ENCODE measurements around the gene WBP11.
"Not testable (repeated sequence)": the region's sequence is repeated elsewhere in the genome, so short reads cannot be mapped to it uniquely, and the experiment has no call there.

The WBP11 gene

DNA sequence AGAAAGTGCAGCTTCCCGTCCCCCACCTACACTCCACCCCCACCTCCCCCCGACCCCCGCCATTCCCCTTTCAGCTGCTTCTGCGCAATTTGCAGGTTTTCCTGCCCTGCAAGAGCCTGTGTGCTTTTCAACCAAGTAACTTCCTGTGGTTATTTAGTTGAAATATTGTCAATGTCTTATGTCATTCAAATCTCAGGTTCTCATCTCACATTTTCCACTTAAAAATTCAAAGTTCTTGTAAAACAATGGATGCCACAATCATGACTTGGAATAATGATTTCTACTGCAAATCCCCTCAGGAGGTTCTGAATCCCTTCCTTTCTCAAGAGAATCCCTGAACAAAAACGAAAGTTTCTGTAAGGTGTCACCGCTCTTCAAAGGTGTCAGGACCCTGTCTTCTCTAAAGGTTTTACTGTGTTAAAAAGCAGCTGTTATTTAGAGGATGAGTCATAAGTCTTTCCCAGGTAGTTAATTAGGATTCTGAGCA is 31.6 kb downstream of the WBP11 start:
- DNase-seq = peak; percentile 28 to 30

DNA sequence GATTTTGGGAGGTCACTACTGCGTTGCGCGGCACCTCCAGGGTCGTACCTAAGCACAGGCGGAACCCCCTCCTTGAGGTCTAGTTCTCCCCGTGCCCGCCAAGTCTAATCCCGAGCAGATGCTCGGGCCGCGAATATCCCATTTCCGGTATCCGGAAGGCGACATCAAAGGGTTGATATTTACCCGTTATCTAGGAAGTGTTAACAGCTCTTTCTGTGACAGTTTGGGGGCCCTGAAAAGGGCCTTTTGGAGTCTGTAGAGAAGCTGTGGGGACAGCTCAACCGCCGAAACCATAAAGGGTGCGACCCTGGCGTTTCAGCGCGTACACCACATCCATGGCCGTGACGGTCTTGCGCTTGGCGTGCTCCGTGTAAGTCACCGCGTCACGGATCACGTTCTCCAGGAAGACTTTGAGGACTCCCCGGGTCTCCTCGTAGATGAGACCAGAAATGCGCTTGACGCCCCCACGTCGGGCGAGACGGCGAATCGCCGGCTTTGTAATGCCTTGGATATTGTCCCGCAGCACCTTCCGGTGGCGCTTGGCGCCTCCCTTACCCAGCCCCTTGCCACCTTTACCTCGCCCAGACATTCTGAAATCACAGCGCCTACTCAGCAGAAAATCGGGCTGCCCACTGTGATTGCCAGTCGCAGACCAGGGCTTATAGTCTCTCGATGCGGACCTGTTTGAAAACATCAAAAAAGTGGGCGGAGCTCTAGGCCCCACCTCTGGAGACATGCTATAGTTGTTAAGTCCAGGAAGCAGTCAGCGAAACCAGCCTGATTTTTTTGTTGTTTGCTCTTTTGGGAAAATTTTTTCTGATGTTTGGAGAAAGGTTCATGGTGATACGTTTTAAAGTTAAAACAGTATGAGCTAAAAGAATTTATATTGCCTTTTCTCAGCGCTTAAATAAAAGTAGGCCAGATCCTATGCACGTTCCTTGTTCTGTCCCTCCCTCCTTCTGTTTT is 32.5 kb downstream of the WBP11 start:
- peak; percentile 98 for DNase-seq

DNA sequence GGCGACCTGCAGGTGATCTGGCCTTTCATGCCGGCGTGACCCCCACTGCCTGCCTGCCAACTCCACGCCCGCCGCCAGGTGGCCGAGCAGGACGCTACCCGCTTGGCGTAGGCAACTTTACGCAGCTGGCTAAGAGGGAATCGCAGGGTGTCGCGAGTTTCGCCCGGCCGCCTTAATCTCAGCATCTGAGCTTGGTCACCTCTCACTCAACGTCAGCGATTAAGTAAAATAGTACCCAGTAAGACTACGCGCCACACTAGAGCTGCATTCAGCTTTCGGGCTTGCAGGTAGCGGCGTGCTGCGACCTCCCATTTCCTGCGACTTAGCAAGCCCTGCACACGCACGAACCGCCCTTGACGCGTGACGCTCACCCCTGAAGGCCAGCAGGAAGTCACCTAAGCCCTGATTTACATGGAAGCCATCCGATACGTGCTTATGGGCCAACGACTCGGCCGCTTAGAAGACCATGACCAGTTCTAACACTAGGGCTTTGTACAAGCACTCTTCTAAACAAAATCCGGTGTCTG is 33.2 kb downstream of the WBP11 start:
- peak; percentile 93 to 94 for DNase-seq

DNA sequence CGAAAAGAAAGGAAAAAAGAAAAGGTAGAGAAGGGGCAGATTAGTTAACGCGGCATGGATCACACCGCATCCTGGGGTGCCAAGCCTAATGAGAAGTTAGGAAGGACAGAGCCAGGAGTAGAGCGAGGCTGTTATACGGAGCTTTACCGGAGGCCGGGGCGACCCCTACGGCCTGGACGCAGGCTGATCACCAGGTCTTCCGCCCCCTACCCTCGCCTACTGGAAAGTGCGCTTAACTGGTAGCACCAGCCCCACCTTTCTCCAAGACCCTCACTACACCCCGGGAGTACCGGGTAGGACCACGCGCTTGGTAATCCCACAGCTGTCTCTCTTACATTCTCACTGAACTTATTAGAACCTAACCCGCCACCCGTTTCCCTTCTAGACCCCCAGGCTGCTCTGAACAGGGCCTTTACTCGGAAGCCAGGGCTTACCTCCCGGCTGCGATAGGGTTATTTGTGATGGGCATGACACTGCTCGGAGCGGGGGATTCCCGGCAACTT is 33.8 kb downstream of the WBP11 start:
- DNase-seq = no peak

DNA sequence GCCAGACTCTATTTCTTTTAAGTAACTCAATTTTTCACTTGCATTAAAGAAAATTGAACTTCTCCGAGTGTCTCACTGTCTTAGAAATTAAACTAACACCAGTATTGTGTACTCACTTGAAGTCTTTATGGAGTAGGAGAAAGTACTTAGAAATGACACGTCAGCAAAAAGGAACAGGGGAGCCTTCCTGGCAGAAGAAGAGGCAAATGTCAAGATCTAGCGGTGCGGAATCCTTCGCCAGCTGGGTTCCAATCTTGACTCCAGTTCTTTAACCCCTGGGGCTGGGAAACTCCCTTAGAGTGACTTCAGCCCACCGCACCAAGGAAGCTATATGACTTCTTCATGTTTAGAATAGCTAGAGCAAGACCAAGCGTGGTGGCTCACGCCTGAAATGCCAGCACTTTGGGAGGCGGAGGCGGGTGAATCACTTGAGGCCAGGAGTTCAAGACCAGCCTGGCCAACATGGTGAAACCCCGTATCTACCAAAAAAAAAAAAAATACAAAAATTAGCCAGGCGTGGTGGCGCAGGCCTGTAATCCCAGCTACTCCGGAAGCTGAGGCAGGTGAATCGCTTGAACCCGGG is 34.4 kb downstream of the WBP11 start:
- DNase-seq = peak; percentile 67 to 70

DNA sequence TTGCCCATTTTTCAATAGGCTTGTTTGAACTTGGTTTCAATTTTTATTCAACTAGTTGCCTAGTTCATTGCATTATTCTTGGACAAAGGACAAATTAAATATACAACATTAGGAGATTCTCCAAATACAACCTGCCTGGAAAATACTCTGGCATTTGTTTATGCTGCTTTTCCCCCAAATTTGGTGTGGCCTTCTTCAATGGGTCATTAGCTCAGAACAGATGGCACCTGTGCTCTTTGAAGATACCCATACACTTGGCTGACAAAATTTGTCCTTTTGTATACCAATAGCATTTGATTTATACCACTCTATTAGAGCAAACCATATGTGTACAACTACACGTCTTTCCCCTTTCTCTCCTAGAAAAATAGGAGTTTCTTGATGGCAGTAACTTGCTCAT is 35.7 kb downstream of the WBP11 start:
- DNase-seq = no peak

DNA sequence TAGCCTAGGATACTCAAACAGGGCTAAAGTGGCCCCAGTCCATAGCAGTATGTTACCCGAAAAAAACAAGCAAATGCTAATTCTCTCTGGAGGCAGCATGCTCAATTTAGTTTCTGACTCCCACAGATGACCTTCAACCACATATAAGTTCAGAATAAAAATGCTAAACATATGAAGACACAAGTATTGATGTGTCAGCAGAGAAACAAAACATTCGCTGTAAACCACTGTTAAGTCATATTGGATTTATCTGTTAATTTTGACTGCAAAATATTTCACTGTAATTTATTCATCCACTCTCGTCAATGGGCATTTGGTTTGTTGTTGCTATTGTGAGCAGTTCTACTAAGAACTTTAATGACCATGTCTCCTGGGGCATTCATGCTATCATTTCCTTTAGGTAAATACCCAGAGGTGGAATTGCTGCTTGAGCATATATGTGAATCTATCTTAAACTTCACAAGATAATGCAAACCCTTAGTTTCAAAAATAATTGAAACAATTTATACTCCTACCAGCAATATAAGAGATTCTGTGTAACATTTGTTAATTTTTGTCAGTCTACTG is 36.5 kb downstream of the WBP11 start:
- no peak for DNase-seq

DNA sequence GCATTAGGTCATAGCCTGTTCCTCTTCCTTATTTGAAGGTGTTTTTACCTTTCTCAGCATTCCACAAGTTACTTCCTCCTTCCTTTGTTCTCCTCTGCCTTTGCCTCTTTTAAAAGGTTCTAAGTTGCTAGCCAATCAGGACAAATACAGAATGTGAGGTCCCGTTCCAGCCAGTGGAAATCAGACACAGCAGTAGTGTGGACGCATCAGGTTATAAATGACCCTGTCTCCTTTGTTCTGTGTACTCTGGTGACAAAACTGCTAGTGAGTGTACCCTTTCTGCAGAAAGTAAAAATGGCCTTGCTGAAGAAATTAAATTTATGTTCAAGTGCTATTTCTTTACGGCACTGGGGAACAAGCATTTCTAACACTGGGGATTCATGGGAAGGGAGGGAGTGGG is 37.3 kb downstream of the WBP11 start:
- DNase-seq = not testable (repeated sequence)

DNA sequence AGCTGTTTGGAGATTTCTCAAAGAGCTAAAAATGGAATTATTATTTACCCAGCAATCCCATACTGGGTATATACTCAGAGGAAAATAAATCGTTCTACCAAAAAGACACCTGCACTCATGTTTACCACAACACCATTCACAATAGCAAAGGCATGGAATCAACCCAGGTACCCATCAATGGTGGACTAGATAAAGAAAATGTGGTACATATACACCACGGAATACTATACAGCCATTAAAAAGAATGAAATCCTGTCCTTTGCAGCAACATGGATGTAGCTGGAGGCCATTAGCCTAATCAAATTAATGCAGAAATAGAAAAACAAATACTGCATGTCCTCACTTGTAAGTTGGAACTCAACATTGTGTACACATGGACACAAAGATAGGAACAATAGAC is 37.9 kb downstream of the WBP11 start:
- no peak for DNase-seq

DNA sequence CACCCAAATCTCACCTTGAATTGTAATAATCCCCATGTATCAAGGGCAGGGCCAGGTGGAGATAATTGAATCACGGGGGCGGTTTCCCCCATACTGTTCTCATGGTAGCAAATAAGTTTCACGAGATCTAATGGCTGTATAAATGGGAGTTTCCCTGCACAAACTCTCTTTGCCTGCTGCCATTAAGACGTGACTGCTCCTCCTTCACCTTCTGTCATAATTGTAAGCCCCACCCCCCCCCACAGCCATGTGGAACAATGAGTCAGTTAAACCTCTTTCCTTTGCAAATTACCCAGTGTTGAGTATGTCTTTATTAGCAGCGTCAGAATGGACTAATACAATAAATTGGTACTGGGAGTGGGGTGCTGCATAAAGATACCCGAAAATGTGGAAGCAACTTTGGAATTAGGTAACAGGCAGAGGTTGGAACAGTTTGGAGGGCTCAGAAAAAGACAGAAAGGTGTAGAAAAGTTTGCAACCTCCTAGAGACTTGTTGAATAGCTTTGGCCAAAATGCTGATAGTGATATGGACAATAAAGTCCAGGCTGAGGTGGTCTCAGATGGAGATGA is 43.5 kb downstream of the WBP11 start:
- not testable (repeated sequence) for DNase-seq

DNA sequence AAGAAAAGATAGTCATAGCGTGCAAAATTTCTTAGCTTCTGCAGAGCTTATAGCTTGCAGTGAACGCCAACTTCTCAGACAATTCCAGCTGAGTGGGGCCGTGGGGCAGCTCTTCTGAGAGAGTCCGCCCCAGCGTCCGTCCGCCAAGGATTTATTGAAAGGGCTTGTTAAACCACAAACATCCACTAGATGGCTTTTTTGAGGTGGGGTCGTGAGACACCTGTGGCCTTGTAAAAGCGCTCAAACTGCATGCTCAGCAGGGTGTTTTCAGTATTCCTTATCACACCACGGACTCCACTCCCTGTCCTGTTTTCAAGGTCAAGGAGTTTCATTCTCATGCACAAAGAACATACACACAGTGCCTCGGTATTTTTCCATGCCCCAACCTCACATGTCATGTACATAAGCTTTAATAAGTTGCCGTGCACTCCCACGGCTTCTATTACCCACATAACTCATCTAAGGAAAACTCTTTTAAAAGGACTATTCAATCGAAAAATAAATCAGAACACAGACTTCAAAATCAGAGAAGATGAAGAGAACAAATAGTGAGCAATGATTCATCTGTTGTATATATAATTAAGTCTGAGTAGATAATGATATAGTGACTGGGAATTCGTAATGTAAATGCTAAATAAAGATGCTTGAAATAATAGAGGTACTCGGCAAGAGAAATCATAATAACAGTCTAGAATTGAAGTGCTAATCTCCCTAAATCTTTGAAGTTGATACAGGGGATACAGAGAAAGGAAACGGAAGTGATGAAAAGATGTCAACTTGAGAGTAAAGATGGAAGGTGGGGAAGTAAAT is 46.7 kb downstream of the WBP11 start:
- peak in 1 of 2 experiments; percentile 23 for DNase-seq

DNA sequence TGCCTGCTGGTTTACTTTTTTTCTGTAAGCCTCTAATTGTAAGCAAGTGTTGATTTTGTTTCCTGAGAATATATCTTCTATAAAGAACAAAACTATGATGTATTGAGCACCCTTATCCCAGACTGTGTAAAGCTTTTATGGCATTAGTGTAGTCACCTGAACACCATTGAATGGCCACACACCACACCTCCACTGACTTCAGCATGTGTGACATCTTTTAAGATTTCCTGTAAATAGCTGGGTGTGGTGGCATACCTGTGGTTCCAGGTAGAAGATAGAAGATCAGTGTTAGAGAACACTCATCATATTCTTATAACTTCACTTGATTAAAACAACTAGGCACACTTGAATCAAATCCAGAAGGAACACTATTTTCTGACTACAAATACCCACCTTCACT is 51.3 kb downstream of the WBP11 start:
- DNase-seq = no peak

DNA sequence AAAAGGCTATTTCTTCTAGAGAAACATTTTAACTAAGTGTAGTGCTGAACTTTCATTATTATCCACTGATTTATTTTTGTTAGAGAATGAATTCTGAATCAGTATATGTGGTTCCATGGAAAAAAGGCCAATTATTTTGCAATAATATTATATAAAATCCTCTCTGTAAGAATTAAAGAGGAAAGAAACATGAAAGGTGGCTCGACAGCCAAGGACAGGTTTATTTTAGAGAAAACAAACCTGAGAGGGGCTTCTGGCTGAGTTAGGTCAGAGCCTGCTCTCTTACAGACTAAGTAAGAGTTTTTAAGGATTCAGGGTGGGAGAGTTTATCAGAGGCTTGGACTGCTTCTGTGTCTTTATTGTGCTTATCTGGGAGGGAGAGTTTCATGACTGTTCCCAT is 60.2 kb downstream of the WBP11 start:
- DNase-seq = no peak

DNA sequence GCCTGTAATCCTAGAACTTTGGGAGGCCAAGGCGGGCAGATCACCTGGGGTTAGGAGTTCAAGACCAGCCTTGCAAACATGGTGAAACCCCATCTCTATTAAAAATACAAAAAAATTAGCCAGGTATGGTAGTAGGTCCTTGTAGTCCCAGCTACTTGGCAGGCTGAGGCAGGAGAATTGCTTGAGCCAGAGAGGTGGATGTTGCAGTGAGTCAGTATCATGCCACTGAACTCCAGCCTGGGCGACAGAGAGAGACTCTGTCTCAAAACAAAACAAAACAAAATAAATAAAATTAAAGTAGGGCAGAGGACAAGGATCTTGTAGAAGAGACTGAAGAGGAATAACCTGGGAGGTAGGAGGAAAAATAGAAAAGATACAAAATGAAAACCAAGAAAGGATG is 61.3 kb downstream of the WBP11 start:
- no peak for DNase-seq

DNA sequence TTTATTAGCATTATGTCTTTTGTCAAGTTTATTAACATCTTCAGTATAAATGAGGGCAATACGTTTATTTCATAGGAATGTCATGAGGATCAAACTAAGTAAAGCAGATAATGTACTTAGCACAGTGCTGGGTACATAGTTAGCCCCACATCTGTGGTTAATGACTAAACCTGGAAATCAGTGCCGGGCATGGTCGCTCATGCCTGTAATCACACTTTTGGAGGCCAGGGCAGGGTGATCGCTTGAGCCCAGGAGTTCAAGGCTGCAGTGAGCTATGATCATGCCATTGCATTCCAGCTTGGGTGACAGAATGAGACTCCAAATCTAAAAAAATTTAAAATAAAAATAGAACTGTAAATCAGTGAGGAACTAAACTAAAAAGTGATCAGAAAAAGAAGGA is 62.1 kb downstream of the WBP11 start:
- DNase-seq = no peak

DNA sequence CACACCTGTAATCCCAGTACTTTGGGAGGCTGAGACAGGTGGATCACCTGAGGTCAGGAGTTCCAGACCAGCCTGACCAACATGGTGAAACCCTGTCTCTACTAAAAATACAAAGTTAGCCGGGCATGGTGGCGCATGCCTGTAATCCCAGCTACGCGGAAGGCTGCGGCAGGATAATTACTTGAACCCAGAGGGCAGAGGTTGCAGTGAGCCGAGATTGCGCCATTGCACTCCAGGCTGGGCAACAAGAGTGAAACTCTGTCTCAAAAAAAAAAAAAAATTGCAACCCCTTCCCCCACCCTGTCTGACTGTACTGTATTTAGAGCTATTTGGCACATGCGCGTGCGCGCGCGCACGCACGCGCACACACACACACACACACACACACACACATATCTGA is 66.8 kb downstream of the WBP11 start:
- not testable (repeated sequence) for DNase-seq
